H1 (cell line): ENCODE results near the gene DDX1. TPM values are rescaled to one million over a fixed set of nuclear protein-coding genes. Genes with fewer than 3 reads are reported as not detected.

Experiments
- CTCF ChIA-PET: fragments of 300-600 bp; sonication (Branson Sonifier 250); formaldehyde crosslinking; loops from one replicate; lab custom pipeline; 2021; ENCODE audit not compliant: partially characterized antibody; lab: Charles Lee
- POLR2A ChIA-PET: fragments of 300-600 bp; sonication (Branson Sonifier 250); formaldehyde crosslinking; loops from one replicate; lab custom pipeline; 2021; ENCODE audit warnings: inconsistent platforms; ENCODE audit not compliant: partially characterized antibody; lab: Charles Lee
- DNase-seq, 2 experiments: peaks; one replicate each; pipeline versions ENCODE4 v3.0.0 to v3.0.0-alpha.2; 2010 to 2022; ENCODE audit warnings: low spot score in 2 of 2, low read depth in 1 of 2, mixed read lengths in 1 of 2
- FAIRE-seq: peaks from 2 replicates; lab custom pipeline; 2011; peaks lifted over from hg19 to GRCh38; lab: Jason Lieb, UNC
- H2AFZ ChIP-seq: 2 replicates; pipeline ENCODE4 v1.8.1; 2012; ENCODE audit warnings: low read length, inconsistent platforms
- H2AK5ac ChIP-seq: 2 replicates; pipeline ENCODE4 v1.6.1; 2013; ENCODE audit warnings: low read depth, low read length
- H2BK120ac ChIP-seq: replicated peaks from 2 replicates; pipeline ENCODE3; 2013; ENCODE audit warnings: low read depth, low read length, inconsistent platforms
- H2BK12ac ChIP-seq: 2 replicates; pipeline ENCODE4 v1.6.1; 2013; ENCODE audit warnings: low read depth, low read length
- H2BK15ac ChIP-seq: 2 replicates; pipeline ENCODE4 v1.6.1; 2013; ENCODE audit warnings: low read length
- H2BK20ac ChIP-seq: 2 replicates; pipeline ENCODE4 v1.6.1; 2013; ENCODE audit warnings: low read length
- H2BK5ac ChIP-seq: 2 replicates; pipeline ENCODE4 v1.6.1; 2013; ENCODE audit warnings: low read depth, low read length
- H3K14ac ChIP-seq: 2 replicates; pipeline ENCODE4 v1.6.1; 2013; ENCODE audit warnings: inconsistent platforms; ENCODE audit not compliant: insufficient read length
- H3K18ac ChIP-seq: 2 replicates; pipeline ENCODE4 v1.6.1; 2013; ENCODE audit warnings: low read length; ENCODE audit errors: extremely low read depth
- H3K23ac ChIP-seq: 2 replicates; pipeline ENCODE4 v1.6.1; 2013; ENCODE audit warnings: inconsistent platforms; ENCODE audit not compliant: insufficient read length
- H3K23me2 ChIP-seq: 2 replicates; pipeline ENCODE4 v1.6.1; 2013; ENCODE audit warnings: low read depth, low read length
- H3K27ac ChIP-seq: 2 replicates; pipeline ENCODE4 v1.6.1; 2011; ENCODE audit warnings: low read depth, low read length, inconsistent platforms
- H3K27me3 ChIP-seq, 4 experiments: replicated peaks in 1 of 4; 1 replicate in 1 of 4; 2 replicates in 3 of 4; pipeline versions ENCODE4 v1.6.1 to v1.8.1; 2011 to 2013; ENCODE audit warnings: low read length in 3 of 4, mild to moderate bottlenecking in 3 of 4, inconsistent platforms in 2 of 4, mixed read lengths in 2 of 4, moderate library complexity in 1 of 4; ENCODE audit not compliant: control insufficient read depth in 3 of 4, insufficient read depth in 3 of 4; ENCODE audit errors: extremely low read depth in 1 of 4
- H3K36me3 ChIP-seq, 4 experiments: 2 replicates each; pipeline versions ENCODE4 v1.6.1 to v1.8.1; 2011 to 2013; ENCODE audit warnings: mild to moderate bottlenecking in 4 of 4, low read length in 3 of 4, moderate library complexity in 2 of 4, control low read depth in 1 of 4, inconsistent platforms in 1 of 4; ENCODE audit not compliant: insufficient read depth in 4 of 4, control insufficient read depth in 2 of 4
- H3K4ac ChIP-seq: replicated peaks from 2 replicates; pipeline ENCODE3; 2013; ENCODE audit warnings: low read length, low read depth, mixed read lengths, inconsistent platforms; ENCODE audit not compliant: insufficient read length
- H3K4me1 ChIP-seq, 4 experiments: replicated peaks in 1 of 4; 1 replicate in 1 of 4; 2 replicates in 3 of 4; pipeline versions ENCODE4 v1.6.1 to v1.8.1; 2011 to 2013; ENCODE audit warnings: low read length in 3 of 4, inconsistent platforms in 2 of 4, mixed read lengths in 1 of 4; ENCODE audit not compliant: insufficient read depth in 4 of 4, control insufficient read depth in 3 of 4
- H3K4me2 ChIP-seq, 2 experiments: 2 replicates each; pipeline versions ENCODE4 v1.6.1 to v1.8.1; 2011 to 2013; ENCODE audit warnings: low read depth in 2 of 2, low read length in 2 of 2, control low read depth in 1 of 2, inconsistent platforms in 1 of 2, mild to moderate bottlenecking in 1 of 2; ENCODE audit not compliant: insufficient read depth in 1 of 2
- H3K4me3 ChIP-seq, 4 experiments: fragments of 200-600, 300-600 bp in 1 of 4; sonication (generic), shearing (Covaris generic), sonication (Bioruptor Twin) in 1 of 4; 2 replicates each; pipeline versions ENCODE4 v1.5.1 to v1.8.1; 2011 to 2016; ENCODE audit warnings: low read length in 4 of 4, low read depth in 3 of 4, control low read depth in 2 of 4, inconsistent platforms in 2 of 4, mild to moderate bottlenecking in 2 of 4, mixed read lengths in 1 of 4, moderate library complexity in 1 of 4; ENCODE audit not compliant: insufficient read depth in 2 of 4; ENCODE audit errors: extremely low read depth in 1 of 4
- H3K56ac ChIP-seq: replicated peaks from 2 replicates; pipeline ENCODE3; 2013; ENCODE audit warnings: low read depth, mild to moderate bottlenecking, mixed read lengths, low read length, inconsistent platforms; ENCODE audit not compliant: insufficient read length
- H3K79me1 ChIP-seq: 2 replicates; pipeline ENCODE4 v1.6.1; 2013; ENCODE audit warnings: low read depth, low read length, control low read depth
- H3K79me2 ChIP-seq, 2 experiments: 2 replicates each; pipeline versions ENCODE4 v1.6.1 to v1.8.1; 2012 to 2013; ENCODE audit warnings: low read length in 2 of 2, mild to moderate bottlenecking in 2 of 2, inconsistent platforms in 1 of 2; ENCODE audit not compliant: insufficient read depth in 2 of 2, control insufficient read depth in 1 of 2
- H3K9ac ChIP-seq, 4 experiments: replicated peaks in 1 of 4; 1 replicate in 1 of 4; 2 replicates in 3 of 4; pipeline versions ENCODE4 v1.6.1 to v1.8.1; 2011 to 2013; ENCODE audit warnings: low read depth in 3 of 4, low read length in 3 of 4, control low read depth in 2 of 4, mild to moderate bottlenecking in 2 of 4, moderate library complexity in 2 of 4, inconsistent platforms in 1 of 4; ENCODE audit errors: extremely low read depth in 1 of 4
- H3K9me3 ChIP-seq, 2 experiments: 2 replicates each; pipeline versions ENCODE4 v1.6.1 to v1.8.1; 2012 to 2013; ENCODE audit warnings: mild to moderate bottlenecking in 2 of 2, moderate library complexity in 2 of 2, control low read depth in 1 of 2, inconsistent platforms in 1 of 2, low read depth in 1 of 2, low read length in 1 of 2, mixed read lengths in 1 of 2; ENCODE audit not compliant: insufficient read depth in 2 of 2
- H4K20me1 ChIP-seq, 2 experiments: replicated peaks in 1 of 2; 2 replicates each; pipeline versions ENCODE3 to v1.8.1; 2011 to 2013; ENCODE audit warnings: inconsistent platforms in 2 of 2, low read length in 2 of 2, mild to moderate bottlenecking in 1 of 2; ENCODE audit not compliant: insufficient read depth in 2 of 2, control insufficient read depth in 1 of 2
- H4K5ac ChIP-seq: 2 replicates; pipeline ENCODE4 v1.6.1; 2013; ENCODE audit warnings: low read length, low read depth, mixed read lengths, inconsistent platforms; ENCODE audit not compliant: insufficient read length
- H4K8ac ChIP-seq: 2 replicates; pipeline ENCODE4 v1.8.0; 2013; ENCODE audit warnings: mild to moderate bottlenecking, moderate library complexity, low read length, inconsistent platforms; ENCODE audit not compliant: insufficient read depth; ENCODE audit errors: extremely low read depth
- H4K91ac ChIP-seq: replicated peaks from 2 replicates; pipeline ENCODE3; 2013; ENCODE audit warnings: low read length, mixed read lengths, inconsistent platforms; ENCODE audit not compliant: insufficient read length
- CHD2 ChIP-seq: IDR thresholded peaks from 2 replicates; pipeline ENCODE4 v1.6.1; 2012; ENCODE audit warnings: low read length, improper control_type of control experiment
- WGBS, 2 experiments: shearing (Covaris generic) in 1 of 2; methylation state at CpG; one replicate each; pipeline versions ENCODE4 v1.1.6 to v1.1.7; 2013 to 2015; ENCODE audit warnings: low lambda C conversion rate in 2 of 2, mixed read lengths in 2 of 2, inconsistent platforms in 1 of 2, low coverage in 1 of 2, missing lambda C conversion rate in 1 of 2; ENCODE audit not compliant: insufficient replicate concordance in 2 of 2, insufficient coverage in 1 of 2, insufficient read length in 1 of 2; ENCODE audit errors: extremely low coverage in 1 of 2, missing lambda C conversion rate in 1 of 2; 5-methylcytosine and 5-hydroxymethylcytosine counted together
- polyA plus RNA-seq, 7 experiments: library from polyadenylated mRNA; depleted of rRNA in 3 of 7; stranded (reverse) in 5 of 7; unstranded in 2 of 7; fragments of >200 nt in 5 of 7; fragments of 200-250 nt in 2 of 7; gene quantifications; 1 replicate in 5 of 7; 2 replicates in 1 of 7; 4 replicates in 1 of 7; pipeline versions ENCODE4 v1.2.1 to v1.2.3, GENCODE V29; 2011 to 2013; ENCODE audit warnings: missing spikeins in 2 of 7, mixed read lengths in 2 of 7
- total RNA-seq: library from RNA; stranded (reverse); fragmentation: NEBNext Ultra II Directional; extraction: Animal tissue kit (Norgen Biotek cat#: 25700); gene quantifications from 2 replicates; pipeline ENCODE4 v1.2.1, GENCODE V29; 2021

DDX1 gene
- total and polyA plus RNA-seq, 2 of the 8 experiments (the other 6 are each of a cell fraction or from before 2014, with no cell fraction given) = 51.1 to 161 TPM

GRCh38 chr2:15596350-15596749, 4.7 kb downstream of the DDX1 start:
- no peak overlapping the region for H3K4me3 ChIP-seq
- no peak overlapping the region for H2BK5ac ChIP-seq
- no peaks in the 10 kb centered on the region for H3K79me1 ChIP-seq
- no peak overlapping the region for H3K14ac ChIP-seq
- H3K9me3 ChIP-seq = no peaks in the 10 kb centered on the region
- H2BK120ac ChIP-seq = no peak overlapping the region
- POLR2A ChIA-PET = interaction anchor here (0.8 to 2.0 kb wide), 2 partner anchors 17 to 23 kb away, joined by 3 to 4 read pairs; no protein-coding TSS in a partner anchor
- H4K91ac ChIP-seq = no peak overlapping the region
- no peak overlapping the region for H2AFZ ChIP-seq
- TF ChIP-seq CHD2 = no peak
- TF ChIP-seq, all 59 proteins: peak for 0
- Histone ChIP-seq H3K36me3 (peaks cover 16 to 64% (median 47%) of the 10 kb centered on the region in 4 experiments), H3K23ac (no peak overlapping the region), H2BK20ac (no peak overlapping the region), H3K23me2 (peaks cover 2% of the 10 kb centered on the region; the same call in 1 of the 2 replicates), H4K5ac (no peak overlapping the region), H3K79me2 (peaks cover 8 to 33% of the 10 kb centered on the region in 2 experiments), H2BK12ac (no peak overlapping the region), H3K4ac (no peak overlapping the region), H3K18ac (no peak overlapping the region), H3K27me3 (no peaks in the 10 kb centered on the region), H3K4me2 (no peak overlapping the region), H2AK5ac (no peak overlapping the region), H3K4me1 (peaks cover 0 to 3% (median under 1%) of the 10 kb centered on the region in 4 experiments; a peak in 3 of 7 replicates), H2BK15ac (no peak overlapping the region), H3K9ac (no peak overlapping the region), H3K56ac (no peak overlapping the region), H3K27ac (no peak overlapping the region), H4K20me1 (peaks cover 0 to 7% of the 10 kb centered on the region in 2 experiments), H4K8ac (no peak overlapping the region)
- no peak for DNase-seq
- 85% methylated on average over 2 of the region's 2 CpGs; no CpG with 5 or more reads in 1 of the 2 experiments for WGBS, 2 experiments
- CTCF ChIA-PET = interaction anchor here (1.4 kb wide), 1 partner anchor 19 kb away, joined by 5 read pairs; no protein-coding TSS in a partner anchor
- no peak for FAIRE-seq
